ENCODE measurements around the gene CDC20B. TPM values are rescaled to one million over a fixed set of nuclear protein-coding genes. Genes with fewer than 3 reads are reported as not detected.

The CDC20B gene
- total RNA-seq, 4 donors from 2014 or later = not detected

- TF ChIP-seq, protein P1, sequence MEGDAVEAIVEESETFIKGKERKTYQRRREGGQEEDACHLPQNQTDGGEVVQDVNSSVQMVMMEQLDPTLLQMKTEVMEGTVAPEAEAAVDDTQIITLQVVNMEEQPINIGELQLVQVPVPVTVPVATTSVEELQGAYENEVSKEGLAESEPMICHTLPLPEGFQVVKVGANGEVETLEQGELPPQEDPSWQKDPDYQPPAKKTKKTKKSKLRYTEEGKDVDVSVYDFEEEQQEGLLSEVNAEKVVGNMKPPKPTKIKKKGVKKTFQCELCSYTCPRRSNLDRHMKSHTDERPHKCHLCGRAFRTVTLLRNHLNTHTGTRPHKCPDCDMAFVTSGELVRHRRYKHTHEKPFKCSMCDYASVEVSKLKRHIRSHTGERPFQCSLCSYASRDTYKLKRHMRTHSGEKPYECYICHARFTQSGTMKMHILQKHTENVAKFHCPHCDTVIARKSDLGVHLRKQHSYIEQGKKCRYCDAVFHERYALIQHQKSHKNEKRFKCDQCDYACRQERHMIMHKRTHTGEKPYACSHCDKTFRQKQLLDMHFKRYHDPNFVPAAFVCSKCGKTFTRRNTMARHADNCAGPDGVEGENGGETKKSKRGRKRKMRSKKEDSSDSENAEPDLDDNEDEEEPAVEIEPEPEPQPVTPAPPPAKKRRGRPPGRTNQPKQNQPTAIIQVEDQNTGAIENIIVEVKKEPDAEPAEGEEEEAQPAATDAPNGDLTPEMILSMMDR (IDR thresholded peaks at IDR 0.05) = no peak
- TF ChIP-seq POLR2AphosphoS5 (IDR thresholded peaks at IDR 0.05) = peak; percentile 26
- no peak for TF ChIP-seq POLR2A (IDR thresholded peaks at IDR 0.05)
- no peak for TF ChIP-seq EP300 (IDR thresholded peaks at IDR 0.05)
- peak; percentile 83 for ATAC-seq
- Histone ChIP-seq H3K27me3 (peaks cover 3% of the 10 kb centered on the region), H3K9me3 (no peaks in the 10 kb centered on the region), H3K36me3 (peaks cover 0 to 20% of the 10 kb centered on the region in 2 donors), H3K27ac (peak overlapping the region; percentile 58 to 74 (median 69)), H3K4me3 (peak overlapping the region; percentile 50 to 90), H3K4me1 (peaks cover 0 to 14% (median 0%) of the 10 kb centered on the region in 3 donors)
- 0 to 6% methylated on average over 9 of the region's 9 CpGs for whole genome bisulfite sequencing, 2 donors (ENCODE audit: low coverage in 1 of 2)
Measured at GRCh38 chr5:55160493-55161209, 12.3 kb downstream of the CDC20B start.

DNA sequence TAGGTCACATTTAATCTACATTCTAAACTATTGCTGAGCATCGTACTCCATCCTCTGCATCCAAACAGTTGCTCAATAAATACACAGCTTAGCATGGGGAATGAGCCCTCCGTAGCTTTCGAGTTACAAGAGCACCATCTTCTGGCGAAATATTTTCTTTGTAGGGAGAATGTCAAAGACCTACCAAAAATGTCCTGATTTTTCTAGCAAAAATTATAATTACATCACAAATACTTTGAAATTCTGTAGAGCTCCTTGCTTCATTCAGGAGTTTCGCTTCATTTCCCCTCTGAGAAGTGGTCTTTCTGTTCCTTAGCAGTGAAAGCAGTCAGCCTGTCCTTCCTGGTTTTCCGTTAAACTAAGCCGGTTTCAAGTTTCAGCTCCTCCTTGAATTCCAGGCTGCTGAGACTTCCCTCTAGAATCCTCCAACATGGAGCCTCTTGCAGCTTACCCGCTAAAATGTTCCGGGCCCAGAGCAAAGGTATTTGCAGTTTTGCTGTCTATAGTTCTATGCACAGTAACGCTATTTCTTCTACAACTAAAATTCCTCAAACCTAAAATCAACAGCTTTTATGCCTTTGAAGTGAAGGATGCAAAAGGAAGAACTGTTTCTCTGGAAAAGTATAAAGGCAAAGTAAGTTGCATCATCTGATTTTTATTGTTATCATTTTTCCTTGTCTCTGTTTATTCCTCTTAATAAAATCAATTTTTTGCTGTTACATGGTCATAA is 13.0 kb downstream of the CDC20B start, which contains the start of gene GPX8:
GPX8 (plus strand) TSS at position 409 of the 730 bp plus-strand sequence; CDS start at position 431, 22 bp downstream.
- H3K36me3 ChIP-seq = peaks cover 0 to 13% of the 10 kb centered on the region in 2 donors
- H3K27ac ChIP-seq = peak within 1 kb of the TSS; percentile 58 to 74 (median 69)
- 0 to 1% methylated on average over 10 of the region's 10 CpGs for WGBS, 2 donors (ENCODE audit: low coverage in 1 of 2)
- peak; percentile 82 for ATAC-seq
- peaks cover 7% of the 10 kb centered on the region for H3K27me3 ChIP-seq
- TF ChIP-seq POLR2A (IDR thresholded peaks at IDR 0.05) = no peak
- TF ChIP-seq, protein P1 (IDR thresholded peaks at IDR 0.05) = peak; percentile 22 to 70 (median 48)
- no peak for TF ChIP-seq POLR2AphosphoS5 (IDR thresholded peaks at IDR 0.05)
- no peak for TF ChIP-seq EP300 (IDR thresholded peaks at IDR 0.05)
- H3K4me1 ChIP-seq = peaks cover 0 to 14% (median 0%) of the 10 kb centered on the region in 3 donors
- H3K9me3 ChIP-seq = no peaks in the 10 kb centered on the region
- peak within 1 kb of the TSS; percentile 50 to 90 for H3K4me3 ChIP-seq

DNA sequence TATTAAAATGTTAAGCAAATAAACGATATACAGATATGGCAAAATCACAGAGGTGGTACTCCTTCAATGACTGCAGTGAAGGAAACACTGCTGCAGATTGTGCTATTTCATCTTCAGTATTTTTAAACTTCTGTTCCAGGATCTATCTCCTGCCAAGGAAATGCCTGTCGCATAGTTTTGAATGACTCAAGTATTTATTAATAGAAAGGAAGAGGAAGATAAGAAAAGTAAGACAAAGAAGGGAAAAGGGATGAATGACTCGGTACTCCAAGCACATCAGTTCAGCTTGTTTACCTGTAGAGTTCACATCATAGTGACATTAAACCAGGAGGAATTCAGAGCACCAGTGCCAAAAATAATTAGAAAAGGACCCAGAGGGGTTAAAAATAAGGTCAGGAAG is 18.1 kb downstream of the CDC20B start:
- Histone ChIP-seq H3K9me3 (no peaks in the 10 kb centered on the region), H3K4me1 (peaks cover 0 to 5% (median 0%) of the 10 kb centered on the region in 3 donors), H3K4me3 (no peak overlapping the region), H3K36me3 (no peaks in the 10 kb centered on the region), H3K27me3 (peaks cover 30% of the 10 kb centered on the region), H3K27ac (no peak overlapping the region)
- WGBS, 2 donors (ENCODE audit: low coverage in 1 of 2) = 5 to 18% methylated on average over 3 of the region's 3 CpGs
- no peak for ATAC-seq
- TF ChIP-seq, protein P1 (IDR thresholded peaks at IDR 0.05) = no peak
- TF ChIP-seq EP300 (IDR thresholded peaks at IDR 0.05) (no peak), POLR2AphosphoS5 (IDR thresholded peaks at IDR 0.05) (no peak)

- no peak for ATAC-seq
- Histone ChIP-seq H3K36me3 (no peaks in the 10 kb centered on the region), H3K4me1 (no peaks in the 10 kb centered on the region), H3K4me3 (no peak overlapping the region), H3K27me3 (peaks cover 38% of the 10 kb centered on the region), H3K9me3 (no peaks in the 10 kb centered on the region), H3K27ac (no peak overlapping the region)
- TF ChIP-seq POLR2A (IDR thresholded peaks at IDR 0.05) (no peak), POLR2AphosphoS5 (IDR thresholded peaks at IDR 0.05) (no peak), EP300 (IDR thresholded peaks at IDR 0.05) (no peak)
- TF ChIP-seq, protein P1 (IDR thresholded peaks at IDR 0.05) = no peak
- WGBS, 2 donors (ENCODE audit: low coverage in 1 of 2) = 32 to 60% methylated on average over 3 to 5 of the region's 5 CpGs
Measured at GRCh38 chr5:55151923-55152842, 20.8 kb downstream of the CDC20B start.
